ENCODE results near the gene ASB6.

The ASB6 gene

DNA sequence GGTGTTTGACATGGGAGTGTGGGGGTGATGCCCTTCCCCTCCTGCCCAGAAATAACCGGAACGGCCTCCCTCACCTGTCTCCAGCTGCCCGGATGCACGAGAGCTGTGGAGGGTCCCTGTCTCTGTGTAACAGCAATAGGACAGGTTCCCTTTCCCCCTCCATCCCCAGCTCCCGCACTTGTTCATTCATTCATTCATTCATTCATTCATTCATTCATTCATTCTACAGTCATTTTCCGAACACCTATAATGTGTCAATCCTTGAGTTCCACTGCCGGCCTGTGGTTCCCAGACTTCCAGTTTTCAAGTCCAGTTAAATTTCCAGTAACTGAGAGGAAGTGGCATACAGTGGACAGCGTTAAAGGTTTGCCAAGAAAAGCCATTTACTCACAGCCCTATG, 30.8 kb upstream of the ASB6 start:
- Histone ChIP-seq H2AFZ (ENCODE audit: low read length) (no peak overlapping the region), H3K4me2 (ENCODE audit: insufficient read depth, low read length, poor library complexity, severe bottlenecking) (no peak overlapping the region), H2BK5ac (ENCODE audit: low read length) (no peak overlapping the region), H3K9ac (ENCODE audit: low read depth, low read length, poor library complexity) (no peak overlapping the region), H3K36me3 (replicated peaks in 1 of 2; ENCODE audit: control insufficient read depth in 2 of 2, insufficient read depth in 2 of 2, low read length in 2 of 2) (no peaks in the 10 kb centered on the region), H3K4ac (ENCODE audit: low read length) (no peak overlapping the region), H3K79me1 (ENCODE audit: low read depth, low read length) (no peaks in the 10 kb centered on the region), H2BK12ac (ENCODE audit: low read length) (no peak overlapping the region), H3K14ac (ENCODE audit: low read length) (no peak overlapping the region), H4K8ac (ENCODE audit: low read depth, low read length) (no peak overlapping the region), H2AK5ac (ENCODE audit: low read depth, low read length) (no peak overlapping the region), H3K18ac (ENCODE audit: low read length) (no peak overlapping the region), H4K91ac (ENCODE audit: low read depth, low read length, poor library complexity) (no peak overlapping the region), H3K9me3 (replicated peaks in 1 of 2; ENCODE audit: control insufficient read depth in 2 of 2, insufficient read depth in 1 of 2, low read depth in 1 of 2, low read length in 2 of 2) (no peaks in the 10 kb centered on the region), H2BK15ac (ENCODE audit: low read length) (no peak overlapping the region), H3K4me3 (ENCODE audit: low read length in 2 of 2) (no peak overlapping the region), H3K27ac (replicated peaks; ENCODE audit: low read length) (no peak overlapping the region), H2BK120ac (ENCODE audit: low read depth, low read length) (no peak overlapping the region), H3K4me1 (ENCODE audit: control insufficient read depth in 2 of 2, insufficient read depth in 1 of 2, low read depth in 1 of 2, low read length in 2 of 2) (peaks cover 0 to 11% of the 10 kb centered on the region in 2 donors), H3K23ac (ENCODE audit: low read depth, low read length, poor library complexity) (peak overlapping the region; percentile 40), H3K27me3 (ENCODE audit: control insufficient read depth in 3 of 3, insufficient read depth in 3 of 3, low read depth in 1 of 3, low read length in 3 of 3) (peaks cover 0 to 79% (median 0%) of the 10 kb centered on the region in 3 experiments)
- WGBS, 2 donors (ENCODE audit: extremely low coverage in 2 of 2, insufficient read length in 2 of 2, insufficient replicate concordance in 1 of 2), result no CpG with 5 or more reads among the region's 8 CpGs
- no peak for DNase-seq (ENCODE audit: low spot score)

DNA sequence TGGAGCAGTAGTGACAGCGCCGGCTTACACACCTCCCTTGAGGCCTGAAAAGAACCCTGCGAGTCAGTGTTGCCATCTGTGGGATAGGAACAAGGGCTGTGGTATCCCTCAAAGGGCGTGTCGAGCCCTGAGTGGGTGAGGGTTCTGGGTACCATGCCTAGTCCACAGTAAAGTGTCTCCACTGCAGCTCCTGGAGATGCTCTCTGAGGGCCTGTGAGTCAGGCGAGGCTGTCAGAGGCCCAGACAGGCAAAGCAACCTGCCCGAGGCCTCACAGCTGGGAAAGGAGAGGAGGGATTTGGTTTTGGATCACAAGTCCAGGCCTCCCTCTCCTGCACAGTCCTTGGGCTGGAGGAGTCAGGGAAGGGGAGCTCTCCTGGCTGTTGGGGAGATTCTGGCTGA, 29.6 kb upstream of the ASB6 start:
- WGBS, 2 donors (ENCODE audit: extremely low coverage in 2 of 2, insufficient read length in 2 of 2, insufficient replicate concordance in 1 of 2), result no CpG with 5 or more reads among the region's 7 CpGs
- H3K9me3 ChIP-seq (replicated peaks in 1 of 2; ENCODE audit: control insufficient read depth in 2 of 2, insufficient read depth in 1 of 2, low read depth in 1 of 2, low read length in 2 of 2), result no peaks in the 10 kb centered on the region
- no peak for DNase-seq (ENCODE audit: low spot score)
- peaks cover 2 to 14% of the 10 kb centered on the region in 2 donors for H3K4me1 ChIP-seq (ENCODE audit: control insufficient read depth in 2 of 2, insufficient read depth in 1 of 2, low read depth in 1 of 2, low read length in 2 of 2)
- no peak overlapping the region for H4K8ac ChIP-seq (ENCODE audit: low read depth, low read length)
- H3K27me3 ChIP-seq (ENCODE audit: control insufficient read depth in 3 of 3, insufficient read depth in 3 of 3, low read depth in 1 of 3, low read length in 3 of 3), result peaks cover 0 to 77% (median 2%) of the 10 kb centered on the region in 3 experiments
- no peaks in the 10 kb centered on the region for H3K79me1 ChIP-seq (ENCODE audit: low read depth, low read length)
- H2BK5ac ChIP-seq (ENCODE audit: low read length), result peak overlapping the region; percentile 1
- no peak overlapping the region for H3K14ac ChIP-seq (ENCODE audit: low read length)
- H3K9ac ChIP-seq (ENCODE audit: low read depth, low read length, poor library complexity), result no peak overlapping the region
- peak overlapping the region; percentile 38 for H2BK15ac ChIP-seq (ENCODE audit: low read length)
- H3K36me3 ChIP-seq (replicated peaks in 1 of 2; ENCODE audit: control insufficient read depth in 2 of 2, insufficient read depth in 2 of 2, low read length in 2 of 2), result no peaks in the 10 kb centered on the region
- H3K4ac ChIP-seq (ENCODE audit: low read length), result no peak overlapping the region
- H2BK120ac ChIP-seq (ENCODE audit: low read depth, low read length), result no peak overlapping the region
- H4K91ac ChIP-seq (ENCODE audit: low read depth, low read length, poor library complexity), result no peak overlapping the region
- peak overlapping the region; percentile 86 for H2BK12ac ChIP-seq (ENCODE audit: low read length)
- H3K4me3 ChIP-seq (ENCODE audit: low read length in 2 of 2), result no peak overlapping the region
- no peak overlapping the region for H3K27ac ChIP-seq (replicated peaks; ENCODE audit: low read length)
- H3K4me2 ChIP-seq (ENCODE audit: insufficient read depth, low read length, poor library complexity, severe bottlenecking), result no peak overlapping the region
- H3K18ac ChIP-seq (ENCODE audit: low read length), result peak overlapping the region; percentile 11
- H3K23ac ChIP-seq (ENCODE audit: low read depth, low read length, poor library complexity), result no peak overlapping the region
- no peak overlapping the region for H2AFZ ChIP-seq (ENCODE audit: low read length)
- peak overlapping the region; percentile 23 for H2AK5ac ChIP-seq (ENCODE audit: low read depth, low read length)

DNA sequence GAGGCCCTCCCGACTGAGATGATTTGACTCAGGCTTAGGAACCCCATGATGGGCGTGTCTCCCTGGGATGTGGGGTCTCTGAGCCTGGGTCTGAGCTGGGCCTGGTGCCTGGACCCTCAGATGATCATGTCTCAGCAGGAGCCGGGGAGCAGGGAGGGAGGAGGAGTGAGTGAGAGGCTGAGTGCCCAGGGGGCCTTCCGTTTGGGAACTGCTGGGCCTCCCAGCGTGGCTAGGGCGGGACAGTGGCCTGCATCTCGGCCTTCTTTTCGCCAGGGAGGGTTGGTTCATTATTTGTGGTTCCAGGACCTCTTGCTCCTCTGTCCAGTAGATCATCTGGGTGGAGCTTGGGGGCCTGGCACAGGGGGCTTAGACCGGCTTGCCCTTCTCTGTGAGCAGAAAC, 29.1 kb upstream of the ASB6 start:
- Histone ChIP-seq H3K4ac (ENCODE audit: low read length) (no peak overlapping the region), H3K27me3 (ENCODE audit: control insufficient read depth in 3 of 3, insufficient read depth in 3 of 3, low read depth in 1 of 3, low read length in 3 of 3) (peaks cover 0 to 77% (median 2%) of the 10 kb centered on the region in 3 experiments), H3K4me3 (ENCODE audit: low read length in 2 of 2) (no peak overlapping the region), H2AFZ (ENCODE audit: low read length) (no peak overlapping the region), H3K14ac (ENCODE audit: low read length) (no peak overlapping the region), H3K4me1 (ENCODE audit: control insufficient read depth in 2 of 2, insufficient read depth in 1 of 2, low read depth in 1 of 2, low read length in 2 of 2) (peaks cover 4 to 16% of the 10 kb centered on the region in 2 donors), H3K9me3 (replicated peaks in 1 of 2; ENCODE audit: control insufficient read depth in 2 of 2, insufficient read depth in 1 of 2, low read depth in 1 of 2, low read length in 2 of 2) (no peaks in the 10 kb centered on the region), H3K18ac (ENCODE audit: low read length) (no peak overlapping the region), H2BK15ac (ENCODE audit: low read length) (peak overlapping the region; percentile 38), H3K27ac (replicated peaks; ENCODE audit: low read length) (no peak overlapping the region), H2AK5ac (ENCODE audit: low read depth, low read length) (peak overlapping the region; percentile 23), H3K23ac (ENCODE audit: low read depth, low read length, poor library complexity) (no peak overlapping the region), H2BK12ac (ENCODE audit: low read length) (no peak overlapping the region), H3K9ac (ENCODE audit: low read depth, low read length, poor library complexity) (no peak overlapping the region), H4K91ac (ENCODE audit: low read depth, low read length, poor library complexity) (no peak overlapping the region), H4K8ac (ENCODE audit: low read depth, low read length) (no peak overlapping the region), H3K36me3 (replicated peaks in 1 of 2; ENCODE audit: control insufficient read depth in 2 of 2, insufficient read depth in 2 of 2, low read length in 2 of 2) (no peaks in the 10 kb centered on the region), H3K79me1 (ENCODE audit: low read depth, low read length) (no peaks in the 10 kb centered on the region), H2BK120ac (ENCODE audit: low read depth, low read length) (no peak overlapping the region), H3K4me2 (ENCODE audit: insufficient read depth, low read length, poor library complexity, severe bottlenecking) (no peak overlapping the region), H2BK5ac (ENCODE audit: low read length) (peak overlapping the region; percentile 1)
- DNase-seq (ENCODE audit: low spot score), result no peak
- no CpG with 5 or more reads among the region's 9 CpGs for WGBS, 2 donors (ENCODE audit: extremely low coverage in 2 of 2, insufficient read length in 2 of 2, insufficient replicate concordance in 1 of 2)

DNA sequence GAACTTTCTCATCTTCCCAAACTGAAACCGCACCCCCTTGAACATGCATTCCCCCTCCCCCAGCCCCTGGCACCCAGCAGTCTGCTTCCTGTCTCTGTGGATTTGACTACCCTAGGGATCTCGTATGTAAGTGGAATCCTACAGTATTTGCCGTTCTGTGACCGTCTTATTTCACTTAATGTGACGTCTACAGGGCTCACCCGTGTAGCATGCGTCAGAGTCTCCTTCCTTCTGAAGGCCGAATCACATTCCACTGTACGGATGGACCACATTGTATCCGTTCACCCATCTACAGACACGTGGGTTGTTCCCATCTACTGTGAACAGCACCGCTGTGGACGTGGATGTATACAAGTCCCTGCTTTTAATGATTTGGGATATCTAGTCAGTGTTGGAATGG, 28.0 kb upstream of the ASB6 start:
- no peaks in the 10 kb centered on the region for H3K9me3 ChIP-seq (replicated peaks in 1 of 2; ENCODE audit: control insufficient read depth in 2 of 2, insufficient read depth in 1 of 2, low read depth in 1 of 2, low read length in 2 of 2)
- peaks cover 7 to 16% of the 10 kb centered on the region in 2 donors for H3K4me1 ChIP-seq (ENCODE audit: control insufficient read depth in 2 of 2, insufficient read depth in 1 of 2, low read depth in 1 of 2, low read length in 2 of 2)
- no peak overlapping the region for H2BK15ac ChIP-seq (ENCODE audit: low read length)
- H2BK12ac ChIP-seq (ENCODE audit: low read length), result no peak overlapping the region
- no peak overlapping the region for H3K18ac ChIP-seq (ENCODE audit: low read length)
- H2BK120ac ChIP-seq (ENCODE audit: low read depth, low read length), result no peak overlapping the region
- no peak overlapping the region for H3K23ac ChIP-seq (ENCODE audit: low read depth, low read length, poor library complexity)
- WGBS, 2 donors (ENCODE audit: extremely low coverage in 2 of 2, insufficient read length in 2 of 2, insufficient replicate concordance in 1 of 2), result no CpG with 5 or more reads among the region's 13 CpGs
- DNase-seq (ENCODE audit: low spot score), result no peak
- no peak overlapping the region for H3K4ac ChIP-seq (ENCODE audit: low read length)
- H3K79me1 ChIP-seq (ENCODE audit: low read depth, low read length), result no peaks in the 10 kb centered on the region
- H3K14ac ChIP-seq (ENCODE audit: low read length), result no peak overlapping the region
- no peak overlapping the region for H2AFZ ChIP-seq (ENCODE audit: low read length)
- no peak overlapping the region for H4K91ac ChIP-seq (ENCODE audit: low read depth, low read length, poor library complexity)
- no peak overlapping the region for H2BK5ac ChIP-seq (ENCODE audit: low read length)
- H3K27ac ChIP-seq (replicated peaks; ENCODE audit: low read length), result no peak overlapping the region
- peaks cover 0 to 77% (median 9%) of the 10 kb centered on the region in 3 experiments for H3K27me3 ChIP-seq (ENCODE audit: control insufficient read depth in 3 of 3, insufficient read depth in 3 of 3, low read depth in 1 of 3, low read length in 3 of 3)
- no peak overlapping the region for H4K8ac ChIP-seq (ENCODE audit: low read depth, low read length)
- no peak overlapping the region for H2AK5ac ChIP-seq (ENCODE audit: low read depth, low read length)
- no peak overlapping the region for H3K4me3 ChIP-seq (ENCODE audit: low read length in 2 of 2)
- H3K4me2 ChIP-seq (ENCODE audit: insufficient read depth, low read length, poor library complexity, severe bottlenecking), result no peak overlapping the region
- H3K36me3 ChIP-seq (replicated peaks in 1 of 2; ENCODE audit: control insufficient read depth in 2 of 2, insufficient read depth in 2 of 2, low read length in 2 of 2), result no peaks in the 10 kb centered on the region
- no peak overlapping the region for H3K9ac ChIP-seq (ENCODE audit: low read depth, low read length, poor library complexity)
